HG03575 (cell line): Measurements from ENCODE around the gene UBD.

Experiments
- ATAC-seq: cut with Tn5 transposase; IDR thresholded peaks from one replicate; pipeline ENCODE4 v1.9.1; 2021; ENCODE audit not compliant: unreplicated experiment, insufficient number of reproducible peaks, low FRiP score; ENCODE audit errors: extremely low read depth

Gene UBD

DNA sequence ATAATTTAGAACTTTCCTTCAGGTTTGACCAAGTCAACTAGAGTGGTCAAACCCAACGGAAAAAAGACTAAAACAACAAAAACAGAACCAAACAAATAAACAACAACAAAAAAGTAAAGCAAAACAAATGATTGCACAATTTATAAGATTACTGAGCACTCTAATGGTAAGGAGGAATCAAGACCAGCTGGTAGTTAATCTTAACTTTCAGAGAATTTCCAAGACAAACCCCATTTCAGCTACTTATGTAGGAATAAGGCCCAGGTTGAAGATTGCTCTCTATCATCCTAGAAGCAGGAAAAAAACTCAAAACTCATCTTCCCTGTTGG is 34.3 kb downstream of the UBD start:
- ATAC-seq: no peak

DNA sequence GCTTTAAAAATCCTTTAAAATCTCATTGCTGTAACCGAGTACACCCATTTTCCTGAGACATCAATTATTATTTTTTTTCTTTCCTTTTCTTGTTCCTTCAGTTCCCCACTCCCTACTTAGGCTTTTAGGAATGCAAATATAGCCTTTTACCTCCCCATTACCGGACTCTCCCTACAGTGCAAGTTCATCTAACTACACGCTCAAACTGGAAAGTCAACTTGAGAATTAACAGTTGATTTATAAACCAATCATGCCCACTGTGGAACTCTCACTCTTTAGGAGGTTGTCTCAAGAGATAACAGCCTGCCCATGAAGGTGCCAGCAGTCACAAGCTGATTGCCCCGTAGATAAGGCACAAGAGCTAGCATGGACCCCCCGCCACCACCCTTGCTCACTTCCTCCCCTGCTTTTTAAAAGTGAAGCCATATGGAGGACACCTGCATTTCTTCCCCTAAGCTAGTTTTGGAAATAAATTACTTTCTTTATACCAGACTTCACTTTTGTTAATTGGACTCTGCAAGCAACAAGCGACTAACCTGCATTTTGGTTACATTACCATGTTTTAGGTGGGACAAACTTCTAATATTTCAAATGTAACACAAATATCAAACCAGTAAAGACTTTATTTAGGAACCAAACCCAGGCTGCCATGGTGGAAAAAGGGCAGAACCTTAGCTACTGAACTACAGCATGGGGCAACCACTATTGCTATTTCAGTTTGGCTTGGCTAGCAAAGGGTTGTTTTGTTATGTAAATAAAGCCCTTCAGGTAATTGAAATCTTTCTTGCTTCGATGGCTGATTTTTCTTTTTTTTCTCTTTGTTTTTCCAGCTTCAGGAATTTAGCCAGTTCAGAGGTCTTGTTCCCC is 34.9 kb downstream of the UBD start:
- ATAC-seq: no peak

DNA sequence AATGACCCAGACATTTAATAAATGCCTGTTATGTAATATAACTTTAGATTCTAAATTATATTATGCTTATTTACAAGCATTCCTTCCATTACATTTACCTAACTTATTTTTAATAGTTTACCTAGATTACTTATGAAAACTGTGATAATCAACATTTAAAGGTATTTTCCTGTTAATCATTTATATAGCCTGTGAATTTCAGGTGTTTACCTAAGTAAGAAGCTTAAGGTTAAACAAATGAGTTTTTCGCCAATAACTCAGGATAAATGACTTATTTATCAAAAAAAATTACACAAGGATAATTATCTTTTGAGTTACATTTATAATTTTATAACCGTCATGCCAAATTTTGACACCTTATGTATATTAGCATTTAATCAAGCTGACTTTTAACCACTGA is 35.5 kb downstream of the UBD start:
- ATAC-seq: no peak

- ATAC-seq: no peak
Measured at GRCh38 chr6:29522227-29522626, 37.3 kb downstream of the UBD start.

DNA sequence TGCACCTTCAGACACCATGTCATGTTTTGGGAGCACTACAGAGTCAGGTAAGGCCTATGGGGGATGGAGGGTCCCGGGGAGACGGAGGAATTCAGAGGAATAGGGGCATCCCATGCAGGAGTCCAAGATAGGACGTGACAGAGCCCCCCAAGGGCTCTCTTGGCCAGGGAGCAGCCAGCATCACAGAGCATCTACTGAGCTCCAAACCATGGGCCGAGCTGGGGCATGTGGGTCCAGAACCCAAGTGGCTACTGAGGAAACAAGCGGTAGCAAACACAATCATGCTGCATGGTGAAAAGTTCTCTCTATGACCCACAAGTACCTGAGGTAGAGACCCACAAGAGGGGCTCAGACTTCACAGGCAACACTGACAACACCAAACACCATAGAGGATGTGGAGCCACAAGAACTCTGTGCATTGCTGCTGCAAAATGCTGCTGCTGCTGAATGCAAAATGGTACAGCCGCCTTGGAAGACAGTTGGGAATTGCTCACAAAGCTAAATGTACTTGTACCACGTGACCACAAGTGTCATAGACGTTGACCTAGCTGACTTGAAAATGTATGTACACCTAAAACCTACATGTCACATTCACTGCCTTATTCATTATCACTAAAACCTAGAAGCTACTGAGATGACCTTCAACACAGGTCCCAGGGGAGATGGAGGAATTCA is 38.4 kb downstream of the UBD start:
- no peak for ATAC-seq

DNA sequence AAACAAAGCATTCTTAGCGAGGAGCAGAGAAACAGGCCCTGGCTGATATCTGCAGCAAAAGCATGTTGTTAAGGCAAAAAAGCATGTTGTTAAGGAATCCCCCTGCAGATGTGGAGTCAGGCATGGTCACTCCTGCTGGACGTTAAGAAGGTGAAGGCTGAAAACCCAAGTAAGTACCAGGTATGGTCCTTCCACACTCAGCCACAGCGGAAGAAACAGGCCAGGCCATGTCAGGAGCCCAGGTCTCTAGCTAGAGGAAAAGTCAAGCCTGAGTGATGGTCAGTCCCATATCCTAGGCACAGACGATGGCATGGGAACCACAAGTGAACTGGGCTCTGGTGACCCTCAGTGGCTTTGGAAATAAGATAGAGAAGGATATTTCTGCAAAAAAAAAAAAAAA is 39.3 kb downstream of the UBD start:
- ATAC-seq: no peak

DNA sequence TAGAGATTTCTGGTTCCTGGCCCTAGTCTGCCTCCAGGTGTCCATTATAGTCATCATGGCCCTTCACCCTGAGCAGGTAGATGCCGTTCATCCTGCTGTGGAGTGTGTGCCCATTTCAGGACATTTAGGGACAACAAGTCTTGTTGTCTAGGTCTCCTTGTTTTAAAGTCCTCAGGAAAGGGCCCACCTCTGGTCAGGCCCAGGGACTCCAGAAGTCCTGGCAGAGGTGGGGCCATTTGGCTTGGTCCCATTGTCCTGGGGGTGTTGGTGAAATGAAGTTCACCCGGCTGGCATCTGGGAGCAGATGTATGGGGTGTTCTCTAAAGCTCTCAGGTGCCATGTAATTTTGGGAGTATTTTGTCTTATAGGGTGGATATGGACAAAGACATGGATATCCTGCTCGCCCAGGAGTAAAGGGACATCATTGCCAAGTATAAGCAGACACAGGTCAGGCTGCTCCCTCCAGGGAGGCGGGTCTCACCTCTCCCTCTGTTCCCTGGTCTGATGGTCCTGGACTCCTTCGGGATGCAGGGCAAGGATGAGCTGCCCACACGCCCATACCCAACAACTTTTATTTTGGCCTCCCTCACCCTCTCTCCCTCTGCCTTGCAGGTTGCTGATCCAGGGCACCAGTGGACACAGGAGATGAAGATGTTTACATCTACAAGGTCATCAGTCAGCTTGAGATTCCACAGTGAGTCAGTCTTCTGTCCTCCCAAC is 40.1 kb downstream of the UBD start:
- ATAC-seq: no peak

GRCh38 chr6:29517728-29518440 is 41.6 kb downstream of the UBD start:
- ATAC-seq: no peak

DNA sequence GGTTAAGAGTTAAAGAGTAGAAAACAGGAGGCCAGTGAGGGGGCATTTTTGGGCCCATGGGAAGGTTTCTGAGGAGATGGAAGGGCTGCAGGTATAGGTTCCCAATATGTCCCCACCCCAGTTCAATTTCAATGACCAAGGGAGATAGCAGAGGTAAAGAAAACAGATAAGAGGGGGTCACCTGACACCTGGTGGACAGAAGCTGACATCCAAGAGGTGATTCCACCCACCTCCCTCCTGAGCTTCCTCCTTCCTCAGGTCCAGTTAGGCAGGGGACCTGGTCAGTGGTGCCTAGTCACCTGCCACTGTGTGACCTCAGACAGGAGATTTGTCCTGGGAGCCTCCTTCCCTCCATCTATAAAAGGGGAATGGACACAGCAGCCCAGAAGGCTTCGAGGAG is 42.3 kb downstream of the UBD start:
- ATAC-seq: no peak

DNA sequence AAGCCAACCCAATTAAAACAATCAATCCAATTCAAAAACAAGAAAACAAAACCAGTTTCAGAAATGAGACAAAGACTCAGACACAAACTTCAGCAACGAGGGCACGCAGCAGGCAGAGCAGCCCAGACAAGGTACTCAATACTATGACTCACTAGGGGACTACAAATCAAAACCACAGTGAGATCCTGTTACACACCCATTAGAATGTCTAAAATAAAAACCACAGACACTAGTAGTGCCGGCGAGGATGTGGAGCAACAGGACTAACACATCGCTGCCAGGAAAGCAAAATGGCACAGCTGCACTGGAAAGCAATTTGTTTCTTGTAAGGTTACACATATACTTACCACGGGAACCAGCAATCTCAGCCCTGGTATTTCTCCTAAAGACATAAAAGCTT is 43.4 kb downstream of the UBD start:
- no peak for ATAC-seq

DNA sequence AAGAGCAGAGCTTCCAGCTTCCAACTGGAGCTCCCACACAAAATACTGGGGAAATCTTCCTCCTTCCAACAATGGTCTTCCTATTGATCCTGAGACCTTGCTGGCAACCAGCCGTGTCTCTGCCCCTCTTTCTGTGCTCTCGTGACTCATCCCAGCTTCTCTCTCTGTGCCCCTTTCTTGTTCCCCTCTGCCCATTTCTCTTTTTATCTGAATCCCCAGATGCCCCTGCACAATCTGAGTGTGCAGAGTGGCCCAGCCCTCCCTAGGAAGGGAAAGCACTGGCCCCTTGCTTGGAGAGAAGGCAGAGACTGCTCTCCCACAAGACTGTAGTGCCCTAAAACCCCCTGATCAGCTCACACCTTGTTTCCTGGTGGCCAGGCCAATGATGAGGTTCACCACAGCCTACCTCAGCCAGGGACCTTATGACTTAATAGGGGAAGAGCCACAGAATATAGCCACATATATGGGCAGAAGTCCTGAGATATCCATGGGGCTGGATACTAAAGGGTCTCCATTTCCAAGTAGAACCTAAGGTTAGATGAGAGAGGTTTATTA is 48.7 kb downstream of the UBD start:
- no peak for ATAC-seq

DNA sequence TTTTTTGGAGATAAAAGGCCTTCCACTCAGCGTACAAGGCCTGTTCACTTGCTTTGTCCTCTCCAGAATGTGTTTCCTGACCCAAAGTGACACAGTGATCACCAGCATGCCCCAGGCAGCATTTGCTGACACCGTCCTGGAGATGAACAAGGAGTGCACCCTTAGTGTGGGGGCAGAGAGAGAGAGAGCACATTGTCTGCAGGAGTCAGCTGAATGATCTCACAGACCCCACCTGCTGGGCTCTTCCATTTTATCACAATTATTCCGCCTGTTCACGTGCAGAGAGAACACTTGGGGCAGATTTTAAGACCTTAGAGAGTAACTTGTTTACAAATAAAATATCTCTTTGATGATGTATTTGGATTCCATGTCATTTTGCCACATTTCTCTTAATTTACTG is 49.3 kb downstream of the UBD start:
- no peak for ATAC-seq

DNA sequence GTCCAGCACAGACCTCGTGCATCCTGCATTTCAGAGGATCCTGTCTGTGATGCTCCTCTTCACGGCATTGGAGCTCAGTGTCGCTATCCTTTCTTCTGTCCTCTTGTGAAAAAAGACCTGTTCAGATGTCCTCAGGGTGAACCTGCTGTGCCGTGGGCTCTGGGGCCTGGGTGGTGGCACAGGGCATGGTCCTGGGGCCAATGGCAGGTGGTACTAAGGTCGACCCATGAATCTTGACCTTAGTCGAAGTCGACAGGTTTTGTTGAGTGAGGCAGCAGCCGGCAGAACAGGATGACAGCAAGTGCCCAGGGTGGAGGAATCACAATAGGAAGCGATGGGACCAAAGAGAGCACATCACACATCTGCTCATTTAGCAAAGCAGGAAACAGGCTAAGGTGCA is 49.8 kb downstream of the UBD start:
- ATAC-seq: no peak

DNA sequence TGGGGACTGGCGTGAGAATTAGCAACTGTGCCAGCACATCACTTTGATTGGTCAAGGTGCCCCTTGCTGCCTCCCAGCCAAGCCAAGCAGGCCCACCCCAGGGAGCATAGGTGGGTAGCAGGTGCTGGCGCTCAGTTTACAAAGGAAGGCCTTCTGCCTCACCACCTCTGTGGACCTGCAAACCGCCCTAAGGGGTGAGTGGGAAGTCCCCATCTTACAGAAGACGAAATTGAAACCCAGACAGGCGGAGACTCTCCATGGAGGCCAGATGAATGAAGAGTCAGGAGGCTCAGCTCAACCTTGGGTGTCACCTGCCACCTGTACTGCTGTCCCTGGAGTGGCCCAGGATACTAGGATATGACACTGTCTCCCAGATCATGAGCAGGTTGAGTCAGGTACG is 50.3 kb downstream of the UBD start:
- ATAC-seq: peak; percentile 64

DNA sequence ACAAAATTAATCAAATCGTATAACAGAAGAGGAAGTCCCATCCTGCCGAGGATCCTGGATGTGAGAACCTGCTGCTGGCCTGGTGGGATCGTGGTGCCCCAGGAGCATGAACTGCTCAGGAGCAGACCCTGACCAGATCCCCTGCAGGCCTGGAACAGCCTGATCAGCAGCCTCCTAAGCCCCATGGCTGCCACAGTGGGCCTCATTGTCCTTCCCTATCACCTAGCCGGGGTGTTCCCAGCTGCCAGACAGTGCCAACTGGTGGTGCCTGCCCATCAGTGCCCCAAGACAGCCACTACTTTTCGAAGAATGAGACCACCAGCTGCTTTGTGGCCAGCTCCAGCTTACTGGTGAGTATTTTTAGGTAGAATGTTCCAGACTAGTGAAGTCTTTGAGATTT is 52.2 kb downstream of the UBD start:
- no peak for ATAC-seq

- ATAC-seq: no peak
Measured at GRCh38 chr6:29506446-29507067, 53.0 kb downstream of the UBD start.

GRCh38 chr6:29505808-29506207 is 53.7 kb downstream of the UBD start:
- ATAC-seq: no peak
